Renal cortical epithelial cell (primary cell): ENCODE data around the gene FOXR1. TPM values are rescaled to one million over a fixed set of nuclear protein-coding genes. Genes with fewer than 3 reads are reported as not detected.

Experiments
- DNase-seq: peaks from one replicate; pipeline ENCODE4 v3.0.0-alpha.2; 2011; ENCODE audit warnings: low read depth
- total RNA-seq: library from RNA; depleted of rRNA; stranded (reverse); fragments of >200 nt; gene quantifications from 2 replicates; pipeline ENCODE4 v1.2.3, GENCODE V29; 2014

The FOXR1 gene, protein sequence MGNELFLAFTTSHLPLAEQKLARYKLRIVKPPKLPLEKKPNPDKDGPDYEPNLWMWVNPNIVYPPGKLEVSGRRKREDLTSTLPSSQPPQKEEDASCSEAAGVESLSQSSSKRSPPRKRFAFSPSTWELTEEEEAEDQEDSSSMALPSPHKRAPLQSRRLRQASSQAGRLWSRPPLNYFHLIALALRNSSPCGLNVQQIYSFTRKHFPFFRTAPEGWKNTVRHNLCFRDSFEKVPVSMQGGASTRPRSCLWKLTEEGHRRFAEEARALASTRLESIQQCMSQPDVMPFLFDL
- not detected in 2 replicates for total RNA-seq

DNA sequence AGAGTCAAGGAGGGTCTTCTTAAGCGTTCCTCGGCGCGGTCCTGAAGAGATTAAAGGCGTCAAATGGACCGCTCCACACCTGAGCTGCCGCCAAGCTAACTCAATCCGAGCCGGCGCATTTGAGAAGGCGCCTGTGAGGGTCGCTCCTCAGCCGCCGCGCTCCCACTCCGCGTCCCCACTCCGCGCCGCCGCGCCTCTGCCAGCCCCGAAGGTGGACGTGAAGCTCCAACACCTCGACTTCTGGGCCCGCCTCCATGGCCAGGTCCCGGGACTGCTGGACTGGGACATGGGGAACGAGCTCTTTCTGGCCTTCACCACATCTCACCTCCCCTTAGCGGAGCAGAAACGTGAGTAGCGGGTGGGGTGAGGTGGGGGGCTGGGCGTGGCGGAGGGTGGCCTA lies at the start of gene FOXR1:
FOXR1 (plus strand) TSS at position 116 of the 400 bp plus-strand sequence; CDS start at position 287, 171 bp downstream.
- DNase-seq = no peak

DNA sequence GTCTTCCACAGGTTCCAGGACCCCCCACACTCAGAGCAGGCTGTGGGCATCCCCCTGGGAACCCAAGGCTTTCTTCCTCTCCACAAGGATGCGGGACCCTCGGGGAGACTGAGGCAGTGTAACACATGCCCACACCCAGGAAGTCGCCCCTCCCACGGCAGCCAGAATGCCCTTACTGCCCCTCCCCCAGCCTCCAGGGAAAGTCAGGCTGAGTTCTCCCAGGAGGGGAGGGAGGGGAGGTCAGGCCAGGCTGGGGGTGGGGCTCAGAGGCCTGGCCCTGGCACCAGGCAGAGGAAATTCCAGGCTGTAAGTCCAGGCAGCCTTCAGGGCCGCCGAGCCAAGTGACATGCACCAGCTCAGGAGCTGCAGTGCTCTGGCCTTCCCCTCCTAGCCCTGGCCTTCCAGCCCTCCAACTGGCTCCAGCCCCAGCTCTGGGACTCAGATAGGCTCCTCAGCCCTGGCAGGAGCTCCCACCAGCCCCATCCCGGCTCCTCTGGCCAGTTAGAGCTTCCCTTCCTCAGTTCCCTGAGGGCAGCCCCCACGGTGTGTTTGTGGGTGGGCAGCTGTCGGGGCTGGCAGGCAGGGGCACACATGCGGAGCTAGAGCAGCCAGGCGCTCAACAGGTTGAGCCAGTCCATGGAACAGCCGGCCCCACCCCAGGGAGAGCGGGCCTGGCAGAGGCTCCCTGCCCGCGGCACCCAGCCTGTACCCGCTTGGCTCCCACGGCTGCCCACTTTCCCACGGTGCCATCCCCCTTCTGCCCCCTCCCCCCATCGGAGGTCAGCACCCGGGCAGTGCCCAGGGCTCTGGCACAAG lies 49.4 kb upstream of the FOXR1 start:
- peak; percentile 85 for DNase-seq

DNA sequence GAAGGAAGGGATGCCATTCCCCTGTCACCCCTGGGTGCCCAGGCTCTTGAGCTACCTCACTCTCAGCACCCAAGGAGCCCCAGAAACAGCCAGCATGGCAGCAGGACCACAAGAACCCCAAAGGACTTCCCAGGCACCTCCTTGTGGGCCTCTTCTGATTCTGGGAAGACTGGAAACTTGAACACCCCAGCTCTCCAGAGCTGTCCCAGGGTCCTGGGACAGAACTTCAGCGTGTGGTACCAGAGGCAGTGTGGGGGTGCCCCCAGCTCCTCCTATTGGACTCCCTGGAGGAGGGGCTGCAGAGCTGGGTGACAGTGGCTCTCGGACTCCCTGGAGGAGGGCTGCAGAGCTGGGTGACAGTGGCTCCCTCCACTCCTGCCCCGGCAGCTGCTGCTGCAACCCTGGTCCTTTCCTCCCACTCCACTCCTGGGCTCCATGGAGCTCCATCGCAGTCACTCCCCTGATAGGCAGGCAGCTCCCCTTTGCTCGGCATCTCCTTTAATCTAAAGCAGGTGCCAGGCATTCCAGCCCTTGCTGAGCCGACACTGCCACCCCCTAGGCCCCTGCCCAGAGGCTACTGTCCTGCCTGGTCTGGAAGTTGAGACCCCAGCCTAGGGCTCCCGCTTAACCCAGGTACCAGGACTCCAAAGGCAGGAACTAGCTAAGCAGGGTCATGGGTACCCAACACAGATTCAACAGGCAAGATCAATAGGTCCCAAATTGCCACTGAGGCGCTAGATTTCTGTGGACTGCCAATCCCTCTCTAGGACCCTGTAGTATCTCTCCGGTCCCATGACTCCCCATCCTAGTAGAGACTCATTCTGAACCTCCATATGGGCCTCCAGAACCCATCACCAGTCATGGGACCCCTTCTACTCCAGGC lies 48.6 kb upstream of the FOXR1 start:
- DNase-seq = no peak

DNA sequence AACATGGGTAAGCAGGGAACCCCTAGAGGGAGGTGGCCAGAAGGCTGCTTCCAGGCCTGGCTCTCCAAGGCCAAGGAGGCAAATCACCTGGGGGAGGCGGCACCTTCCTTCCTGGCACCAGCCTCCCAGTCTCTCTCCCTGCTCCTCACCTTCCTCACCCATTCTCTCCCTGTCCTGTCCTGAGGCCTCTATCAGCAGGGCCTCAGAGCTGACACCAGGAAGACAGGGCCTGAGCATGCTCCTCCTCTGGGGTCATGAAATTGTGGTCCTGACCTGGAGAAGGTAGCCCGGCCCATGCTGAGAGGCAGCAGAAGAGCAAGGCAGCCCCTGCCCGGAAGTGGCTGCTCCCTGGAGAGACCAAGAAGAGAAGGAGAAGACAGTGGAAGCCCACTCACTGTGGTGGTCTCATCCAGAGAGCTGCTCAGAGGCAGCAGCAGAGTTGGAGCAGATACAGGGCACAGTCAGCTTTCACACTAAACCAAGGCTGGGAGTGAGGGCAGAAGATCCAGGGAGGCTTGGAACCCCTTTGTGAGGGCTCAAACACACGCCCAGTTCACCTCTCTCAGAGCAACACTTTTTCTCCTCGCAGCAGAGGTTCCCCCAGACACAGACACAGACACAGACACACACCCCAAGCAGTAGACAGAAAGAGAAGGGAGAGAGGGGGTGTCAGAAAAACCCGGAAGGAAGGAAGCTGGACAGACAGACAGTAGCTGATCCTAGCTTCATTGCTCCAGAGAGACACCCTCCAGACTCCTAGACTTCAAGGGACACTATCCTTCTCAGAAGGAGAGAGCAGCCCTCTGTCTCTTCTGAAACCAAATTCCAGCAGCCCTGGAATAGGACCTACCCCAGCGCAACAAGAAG lies 47.6 kb upstream of the FOXR1 start:
- no peak for DNase-seq

DNA sequence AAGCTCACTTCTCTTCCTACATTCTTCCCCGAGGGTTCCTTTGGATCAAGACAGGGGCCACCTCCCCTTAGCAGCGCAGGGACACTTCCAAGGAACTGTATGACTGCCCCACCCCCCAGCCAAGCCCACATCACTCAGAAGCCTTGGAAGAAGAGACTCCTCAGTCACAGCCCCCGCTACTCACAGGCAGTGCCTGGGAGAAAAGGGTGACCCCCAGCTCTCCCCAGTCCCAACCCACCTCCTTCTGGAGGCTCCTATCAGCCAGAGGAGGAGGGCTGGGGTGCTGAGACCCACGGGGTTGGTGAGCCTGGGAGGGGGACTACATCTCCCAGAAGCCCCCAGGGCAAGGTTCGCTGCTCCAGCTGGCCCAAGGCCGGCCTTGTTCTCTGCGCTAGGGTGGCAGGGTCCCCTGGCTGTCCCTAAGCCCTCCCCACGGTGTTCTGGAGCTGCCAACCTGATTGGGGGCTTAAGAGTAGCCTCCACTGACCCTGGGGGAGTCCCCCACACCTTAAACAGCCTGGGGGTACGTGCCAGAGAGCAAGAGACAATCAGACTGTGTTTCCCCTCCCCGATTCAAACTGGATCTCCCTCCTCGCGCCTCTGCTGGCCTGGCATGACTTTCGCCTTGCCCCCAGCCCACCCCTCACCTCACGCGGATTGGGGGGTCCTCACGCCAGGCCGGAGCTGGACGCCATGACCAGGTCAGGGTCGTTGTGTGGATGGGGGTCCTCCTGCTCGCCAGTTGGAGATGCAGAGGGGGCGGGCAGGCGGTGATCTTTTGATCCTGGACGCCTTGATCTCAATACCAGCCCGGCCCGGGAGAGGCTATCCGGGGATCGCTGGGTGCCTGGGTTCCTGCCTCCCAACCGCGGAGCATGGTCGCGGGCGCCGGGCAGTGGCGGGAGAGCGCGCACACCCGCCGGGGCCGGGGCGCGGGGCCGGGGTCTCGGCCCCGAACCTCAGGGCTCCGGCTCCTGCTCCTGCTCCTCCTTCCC lies 46.7 kb upstream of the FOXR1 start:
- no peak for DNase-seq

DNA sequence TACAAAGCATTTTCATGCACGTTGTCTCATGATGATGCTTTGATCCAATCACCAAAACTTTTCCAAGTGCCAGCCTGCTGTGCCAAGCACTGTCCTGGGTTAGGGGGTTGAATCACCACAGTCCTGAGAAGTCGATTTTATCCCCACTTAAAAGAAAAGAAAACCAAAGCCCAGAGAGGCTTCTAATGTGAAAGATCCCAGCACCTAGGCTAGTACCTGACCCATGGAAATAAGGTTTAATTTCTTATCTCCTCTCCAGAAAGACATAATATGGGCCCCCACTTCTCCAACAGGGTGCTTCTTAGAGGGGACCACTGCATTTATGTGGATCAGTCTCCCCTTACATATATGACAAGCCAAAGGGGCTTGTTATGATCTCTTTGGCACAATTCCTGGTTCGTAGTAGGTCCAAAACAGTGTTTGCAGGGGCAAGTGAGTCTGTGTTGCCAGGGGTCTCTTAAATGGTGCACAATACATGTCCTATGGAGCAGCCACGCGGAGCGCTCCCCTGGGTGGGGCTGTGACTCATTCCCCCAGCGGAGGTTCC lies 43.9 kb upstream of the FOXR1 start:
- DNase-seq = no peak

DNA sequence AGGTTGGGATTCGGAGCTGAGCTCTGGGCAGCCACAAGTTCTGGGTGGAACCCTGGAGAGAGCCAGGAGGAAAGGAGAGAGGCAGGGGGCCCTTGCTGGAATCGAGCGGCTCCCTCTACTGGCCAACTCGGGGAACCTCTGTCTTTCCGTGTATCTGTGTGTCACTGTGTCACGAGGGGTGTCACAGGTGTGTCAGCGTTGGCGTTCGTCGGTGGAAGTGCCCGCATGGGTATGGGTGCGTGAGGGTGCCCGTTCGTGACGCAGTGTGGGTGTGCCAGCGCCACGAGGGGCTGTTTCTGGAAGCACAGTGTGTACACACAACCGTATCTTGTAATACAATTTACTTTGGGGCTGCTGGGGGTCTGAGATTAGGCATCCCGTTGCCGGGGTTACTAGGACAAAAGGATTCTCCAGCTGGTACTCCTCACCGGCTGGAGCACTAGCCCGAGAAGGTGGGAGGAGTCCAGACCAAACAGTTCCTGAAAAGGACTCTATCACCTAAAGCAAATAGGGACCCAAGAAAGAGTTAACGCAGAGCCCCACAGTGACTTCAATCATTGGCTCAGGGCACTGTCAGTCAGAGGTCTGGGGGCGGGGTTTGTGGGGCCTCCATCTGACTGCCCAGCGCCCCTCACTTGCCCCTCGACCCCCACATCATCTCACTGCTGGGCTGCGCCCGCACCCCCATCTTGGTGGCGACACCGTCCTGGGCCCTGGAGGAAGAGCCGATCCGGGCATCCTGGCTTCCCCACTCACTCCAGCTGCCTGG lies 43.3 kb upstream of the FOXR1 start:
- DNase-seq = peak; percentile 91

DNA sequence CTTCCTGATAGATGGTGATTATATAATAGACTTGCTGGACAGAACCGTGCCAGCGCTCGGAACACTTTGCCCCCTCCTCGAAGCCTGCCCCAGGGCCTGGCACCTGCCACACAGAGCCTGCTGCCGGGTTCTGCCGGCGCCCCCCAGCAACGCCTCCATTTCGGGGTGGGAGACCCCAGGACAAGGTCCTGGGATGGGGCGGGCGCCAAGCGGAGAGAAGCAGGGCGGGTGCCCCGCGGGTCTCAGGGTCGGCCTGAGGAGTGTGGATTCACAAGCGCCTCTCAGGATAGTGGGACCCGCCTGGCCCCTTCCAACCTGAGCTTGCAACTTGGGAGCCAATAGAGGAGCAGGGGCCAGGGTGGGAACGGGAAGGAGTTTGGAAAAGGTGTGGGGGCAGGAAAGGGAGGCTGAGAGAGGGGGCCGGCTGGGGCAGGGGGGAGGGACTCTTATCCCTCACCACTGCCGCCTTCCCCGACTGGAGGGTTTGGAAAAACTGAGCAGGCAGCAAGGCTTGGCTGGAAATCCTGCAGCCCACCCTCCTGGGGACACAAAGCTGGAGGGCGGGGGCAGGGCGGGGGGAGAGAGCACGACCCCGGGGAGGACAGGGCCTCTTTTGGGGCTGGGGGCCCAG lies 42.6 kb upstream of the FOXR1 start:
- no peak for DNase-seq

DNA sequence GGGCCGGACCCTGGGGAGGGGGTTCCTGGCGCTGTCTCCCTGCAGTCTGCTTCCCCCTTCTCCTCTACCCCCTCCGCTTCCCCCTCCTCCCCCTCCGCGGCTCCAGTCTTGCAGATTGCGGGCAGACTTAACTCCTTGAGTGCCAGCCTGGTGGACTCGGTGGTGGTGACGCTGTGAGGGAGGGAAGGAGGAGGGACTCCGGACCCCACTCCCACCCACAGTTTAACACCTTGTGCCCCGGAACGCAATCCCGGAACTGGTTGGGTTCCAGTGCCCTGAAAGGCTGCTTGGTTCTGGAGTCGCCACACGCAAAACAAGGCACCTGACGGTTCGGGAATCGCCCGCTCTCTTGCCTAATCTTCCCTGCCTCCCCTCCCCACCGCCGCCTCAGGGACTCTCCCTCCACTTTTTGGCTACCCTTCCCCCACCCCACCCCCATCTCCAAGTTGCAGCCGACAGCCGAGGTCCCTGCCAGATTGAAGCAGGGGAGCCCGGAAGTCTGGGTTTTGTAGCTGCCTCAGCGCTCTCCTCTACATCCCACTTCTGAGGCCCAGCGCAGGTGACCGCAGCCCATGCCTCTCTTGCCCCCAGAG lies 42.0 kb upstream of the FOXR1 start:
- peak; percentile 72 for DNase-seq

DNA sequence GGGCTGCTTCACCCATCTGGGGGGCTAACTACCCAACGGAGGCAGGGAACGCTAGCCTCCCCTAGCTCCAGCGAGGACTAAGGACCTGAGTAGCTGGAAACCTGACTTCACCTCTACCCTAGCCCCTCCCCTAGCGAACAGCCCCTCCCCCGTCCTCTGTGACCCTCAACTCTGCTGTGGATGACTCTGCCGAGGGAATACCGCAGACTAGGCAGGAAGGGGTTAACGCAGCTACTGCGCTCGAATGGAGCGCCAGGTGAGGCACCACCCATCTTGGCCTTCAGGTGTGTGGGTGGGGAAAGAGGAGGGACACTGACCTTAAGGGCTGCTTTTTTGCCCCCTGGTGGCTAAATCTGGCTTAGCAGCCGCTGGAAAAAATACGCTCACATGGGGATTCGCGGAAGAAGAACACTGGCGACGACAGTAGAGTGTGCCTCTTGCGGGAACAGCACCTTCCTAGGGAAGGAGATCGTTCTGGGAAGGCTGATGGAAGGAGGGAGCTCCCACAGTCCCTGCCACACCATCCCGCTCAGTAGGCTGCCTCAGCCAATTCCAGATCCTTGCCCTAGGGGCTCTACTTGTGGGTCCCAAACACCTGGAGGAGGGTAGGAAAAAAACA lies 41.4 kb upstream of the FOXR1 start:
- DNase-seq = peak; percentile 76

DNA sequence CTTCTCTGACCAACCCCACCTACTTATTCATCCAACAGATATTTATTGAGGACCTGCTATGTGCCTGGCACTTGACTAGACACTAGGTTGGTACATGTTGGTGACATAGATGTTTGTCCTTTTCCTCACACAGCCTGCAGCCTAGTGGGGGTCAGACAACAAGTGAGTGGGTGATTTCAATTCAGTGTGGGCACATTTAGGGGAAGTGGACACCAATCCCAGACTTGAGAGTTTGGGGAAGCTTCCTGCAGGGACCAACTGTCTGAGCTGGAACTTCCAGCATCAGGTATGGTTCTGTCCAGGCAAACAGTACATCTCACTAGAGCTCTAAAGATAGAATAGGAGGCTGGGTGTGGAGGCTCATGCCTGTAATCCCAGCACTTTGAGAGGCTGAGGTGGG lies 40.0 kb upstream of the FOXR1 start:
- DNase-seq = no peak

DNA sequence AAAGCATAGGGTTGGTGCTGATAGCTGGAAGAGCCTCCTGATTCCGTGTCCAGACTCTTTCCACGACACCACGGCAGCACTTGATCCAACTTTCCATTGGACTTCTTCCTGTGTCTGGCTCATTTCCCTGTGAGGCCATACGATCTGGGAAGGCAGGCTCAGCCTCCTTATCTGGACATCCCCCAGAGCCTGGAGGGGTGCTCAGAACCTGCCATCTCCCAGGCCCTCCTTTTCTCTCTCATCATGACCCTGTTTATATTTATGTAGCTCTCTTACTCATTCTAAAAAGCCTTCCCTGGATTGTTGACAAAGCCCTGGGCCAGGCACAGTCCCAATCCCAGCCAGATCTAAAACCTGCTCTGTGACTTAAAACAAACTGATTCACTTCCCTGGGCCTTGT lies 38.1 kb upstream of the FOXR1 start:
- DNase-seq = no peak

DNA sequence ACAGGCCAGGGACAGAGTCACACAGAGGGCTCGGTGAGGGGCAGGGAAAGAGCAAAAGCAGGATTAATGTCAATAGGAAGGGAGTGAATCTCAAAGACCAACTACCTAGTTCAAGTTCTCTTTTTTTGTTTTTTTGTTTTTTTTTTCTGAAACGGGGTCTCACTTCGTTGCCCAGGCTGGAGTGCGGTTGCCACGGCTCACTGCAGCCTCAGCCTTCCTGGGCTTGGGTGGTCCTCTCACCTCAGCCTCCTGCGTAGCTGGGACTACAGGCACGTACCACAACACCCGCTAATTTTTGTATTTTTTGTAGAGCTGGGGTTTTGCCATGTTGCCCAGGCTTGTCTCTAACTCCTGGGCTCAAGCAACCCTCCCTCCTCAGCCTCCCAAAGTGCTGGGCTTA lies 36.2 kb upstream of the FOXR1 start:
- DNase-seq = no peak

DNA sequence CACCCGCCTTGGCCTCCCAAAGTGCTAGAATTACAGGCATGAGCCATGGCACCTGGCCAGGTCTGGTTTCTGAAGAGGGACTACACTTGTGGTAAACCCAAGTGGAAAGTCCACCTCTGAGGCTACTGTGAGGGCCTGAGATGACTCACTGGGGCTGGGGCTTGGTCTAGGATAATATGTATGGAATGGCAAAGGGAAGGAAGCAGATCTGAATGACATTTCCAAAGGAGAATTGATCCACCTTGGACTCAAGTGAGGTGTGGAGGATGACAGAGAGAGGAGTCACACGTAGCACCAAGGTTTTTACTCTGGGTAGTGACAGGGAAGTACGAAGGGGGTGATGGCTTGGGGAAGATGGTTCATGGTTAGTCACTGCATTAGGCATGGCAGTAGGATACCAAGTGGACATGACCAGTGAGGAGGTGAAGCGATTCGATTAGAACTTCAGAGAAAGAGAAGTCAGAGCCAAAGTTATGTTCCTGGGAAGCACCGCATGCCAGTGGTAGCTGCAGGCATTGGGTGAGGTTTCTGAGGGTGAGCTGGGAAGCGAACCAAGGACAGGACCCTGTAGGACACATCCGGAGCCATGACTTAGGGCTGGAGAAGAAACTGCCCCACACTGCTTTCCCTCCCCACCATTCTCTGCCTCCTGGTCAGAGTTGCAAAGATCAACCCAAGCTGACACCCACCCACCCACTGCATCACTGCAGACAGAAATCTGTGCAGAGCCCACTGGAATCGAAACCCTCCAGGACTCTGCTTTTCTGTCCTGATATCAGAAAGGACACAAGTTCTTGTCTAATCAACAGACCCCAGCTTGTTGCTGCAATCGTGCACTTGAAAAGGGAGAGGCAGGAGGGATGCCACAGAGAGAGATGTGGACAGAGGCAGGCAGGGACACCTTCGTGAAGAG lies 32.8 kb upstream of the FOXR1 start:
- peak; percentile 94 for DNase-seq

DNA sequence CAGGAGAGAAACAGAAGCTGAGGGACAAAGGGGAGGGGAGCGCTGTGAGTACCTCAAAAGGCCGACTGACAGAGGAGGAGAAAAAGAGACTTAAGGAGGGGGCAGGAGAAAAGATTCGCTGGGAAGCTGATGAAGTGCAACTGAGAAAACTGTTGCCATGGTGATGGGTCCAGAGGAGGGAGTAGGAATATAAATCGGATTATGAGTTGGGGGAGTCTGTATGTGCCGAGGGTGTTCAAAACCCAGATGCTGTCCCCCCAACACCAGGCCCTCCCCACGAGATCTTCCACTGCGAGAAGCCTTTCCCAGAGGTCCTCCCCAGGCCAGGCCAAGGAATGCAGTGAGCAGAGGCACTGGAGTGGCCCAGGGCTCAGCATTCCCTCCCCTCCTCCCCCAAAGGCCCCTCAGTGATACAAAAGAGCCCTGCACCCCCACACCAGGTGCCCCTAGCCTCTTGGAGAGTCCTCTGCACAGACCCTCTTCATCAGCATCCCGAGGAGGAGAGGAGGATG lies 32.1 kb upstream of the FOXR1 start:
- no peak for DNase-seq

DNA sequence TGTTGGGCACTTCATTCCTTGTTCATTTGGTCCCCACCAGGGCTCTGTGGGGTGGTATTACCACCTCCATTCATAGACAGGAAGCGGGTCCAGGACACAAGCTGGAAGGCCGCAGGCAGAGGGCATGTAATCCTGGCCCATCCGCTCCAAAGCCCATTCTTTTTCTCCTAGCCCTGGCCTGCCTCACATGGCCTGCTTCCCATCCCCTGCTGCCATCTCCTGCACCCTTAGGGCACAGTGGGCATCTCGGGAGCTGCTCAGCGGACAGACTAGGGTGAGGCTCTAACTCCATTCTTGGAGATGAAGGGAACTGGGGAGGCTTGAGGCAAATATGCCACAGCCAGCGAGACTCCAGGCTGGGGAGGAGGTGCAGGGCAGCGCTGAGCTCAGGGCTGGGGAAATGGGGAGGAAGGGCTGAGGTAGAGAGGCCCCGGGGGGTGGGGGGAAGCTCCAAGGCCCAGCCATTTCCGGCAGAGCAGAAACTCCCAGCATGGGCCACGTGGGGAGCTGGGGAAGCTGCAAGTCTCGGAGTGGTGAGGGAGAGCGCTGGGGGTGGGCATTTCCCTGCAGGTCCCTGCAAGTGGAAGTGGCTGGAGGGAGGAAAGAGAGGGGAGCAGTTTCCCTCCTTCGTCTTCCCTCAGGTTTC lies 31.5 kb upstream of the FOXR1 start:
- no peak for DNase-seq
